CD4-positive, alpha-beta memory T cell (primary cell): ENCODE results near the gene BCDIN3D. TPM values are rescaled to one million over a fixed set of nuclear protein-coding genes. Genes with fewer than 3 reads are reported as not detected.

Source experiments
- CTCF ChIA-PET: fragments of 350-600 bp; sonication (Branson Sonifier 250); formaldehyde crosslinking; loops from one replicate; lab custom pipeline; 2021; ENCODE audit warnings: inconsistent platforms; ENCODE audit not compliant: partially characterized antibody; lab: Charles Lee
- POLR2A ChIA-PET: fragments of 350-600 bp; sonication (Branson Sonifier 250); formaldehyde crosslinking; loops from one replicate; lab custom pipeline; 2021; ENCODE audit not compliant: partially characterized antibody; lab: Charles Lee
- DNase-seq, 5 donors: peaks; one replicate each; pipeline versions ENCODE4 v3.0.0 to v3.0.0-alpha.2; 2020 to 2022; ENCODE audit warnings: mixed read lengths in 1 of 5
- H3K27ac ChIP-seq: one replicate; pipeline ENCODE4 v1.7.0; 2013; ENCODE audit warnings: low read depth, low read length
- H3K27me3 ChIP-seq: 2 replicates; pipeline ENCODE4 v1.7.0; 2013; ENCODE audit warnings: mild to moderate bottlenecking, low read length, moderate library complexity; ENCODE audit not compliant: insufficient read depth
- H3K36me3 ChIP-seq: 2 replicates; pipeline ENCODE4 v1.7.0; 2013; ENCODE audit warnings: mild to moderate bottlenecking, low read length, moderate library complexity; ENCODE audit not compliant: insufficient read depth
- H3K4me1 ChIP-seq: 2 replicates; pipeline ENCODE4 v1.7.0; 2013; ENCODE audit warnings: mild to moderate bottlenecking, low read length, moderate library complexity; ENCODE audit not compliant: insufficient read depth
- H3K4me3 ChIP-seq, 2 donors: one replicate each; pipeline ENCODE4 v1.7.0; 2013; ENCODE audit warnings: low read length in 2 of 2, mild to moderate bottlenecking in 1 of 2
- H3K9me3 ChIP-seq, 2 donors: one replicate each; pipeline ENCODE4 v1.7.0; 2013; ENCODE audit warnings: low read length in 2 of 2, control low read depth in 1 of 2; ENCODE audit not compliant: control insufficient read depth in 1 of 2
- H3K27ac Mint-ChIP-seq, 7 donors: one replicate each; pipeline ENCODE4 v1.8.0; 2020 to 2021; ENCODE audit warnings: mixed read lengths in 7 of 7, mild to moderate bottlenecking in 6 of 7, inconsistent platforms in 3 of 7, moderate library complexity in 3 of 7
- H3K27me3 Mint-ChIP-seq, 2 donors: one replicate each; pipeline ENCODE4 v1.8.0; 2020 to 2021; ENCODE audit warnings: mixed read lengths in 2 of 2
- H3K36me3 Mint-ChIP-seq, 2 donors: one replicate each; pipeline ENCODE4 v1.8.0; 2020 to 2021; ENCODE audit warnings: mixed read lengths in 2 of 2, inconsistent platforms in 1 of 2, mild to moderate bottlenecking in 1 of 2
- H3K4me1 Mint-ChIP-seq, 4 donors: one replicate each; pipeline ENCODE4 v1.8.0; 2020 to 2021; ENCODE audit warnings: mixed read lengths in 4 of 4, mild to moderate bottlenecking in 1 of 4
- H3K4me3 Mint-ChIP-seq, 8 donors: one replicate each; pipeline ENCODE4 v1.8.0; 2020 to 2021; ENCODE audit warnings: mixed read lengths in 8 of 8, mild to moderate bottlenecking in 7 of 8, moderate library complexity in 6 of 8, inconsistent platforms in 3 of 8
- H3K9me3 Mint-ChIP-seq, 8 donors: one replicate each; pipeline ENCODE4 v1.8.0; 2020 to 2021; ENCODE audit warnings: mixed read lengths in 8 of 8, mild to moderate bottlenecking in 5 of 8, inconsistent platforms in 3 of 8, moderate library complexity in 1 of 8
- intact Hi-C: fragments of 100-400 bp; cut with micrococcal nuclease; formaldehyde crosslinking; loops from one replicate; pipeline ENCODE4 v1.15.1; 2023
- polyA plus RNA-seq, 2 donors: library from polyadenylated mRNA; unstranded; fragments of 300-500 nt; fragmentation: Illumina TruSeq; gene quantifications; one replicate each; pipeline ENCODE4 v1.2.3, GENCODE V29; 2021
- total RNA-seq, 2 experiments: library from RNA; stranded (reverse); gene quantifications; one replicate each; pipeline ENCODE4 v1.2.3, GENCODE V29; 2021

BCDIN3D gene
- total and polyA plus RNA-seq, 4 experiments from 2014 or later = 5.3 to 17.5 (median 11.9) TPM

DNA sequence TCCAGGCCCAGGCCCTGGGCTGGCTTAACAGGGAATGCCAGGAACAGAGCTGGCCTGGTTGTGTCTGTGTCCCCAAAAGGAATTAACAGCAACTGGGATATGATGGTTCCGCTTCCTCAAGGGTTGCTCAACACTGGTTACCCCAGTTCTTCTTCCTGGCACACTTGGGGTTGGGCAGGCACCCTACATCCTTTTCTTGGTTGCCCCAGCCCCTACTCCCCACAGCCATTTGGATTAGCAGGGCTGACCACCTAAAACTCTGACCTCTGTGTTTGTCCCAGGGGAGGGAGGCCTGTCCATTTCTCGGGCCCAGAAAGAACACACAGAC, 45.5 kb downstream of the BCDIN3D start:
- H3K27me3 ChIP-seq = no peaks in the 10 kb centered on the region
- no peak overlapping the region for H3K27ac Mint-ChIP-seq
- no peak for DNase-seq
- H3K27ac ChIP-seq = no peak overlapping the region
- no peaks in the 10 kb centered on the region for H3K36me3 ChIP-seq
- H3K9me3 ChIP-seq = no peaks in the 10 kb centered on the region
- H3K4me1 ChIP-seq = no peaks in the 10 kb centered on the region
- no peak overlapping the region for H3K4me3 ChIP-seq
- intact Hi-C loops = no loop called here
- H3K4me3 Mint-ChIP-seq = no peak overlapping the region
- H3K9me3 Mint-ChIP-seq = peaks cover 0 to 5% (median 0%) of the 10 kb centered on the region in 8 donors
- H3K4me1 Mint-ChIP-seq = no peaks in the 10 kb centered on the region
- POLR2A ChIA-PET = no interaction called here
- no peaks in the 10 kb centered on the region for H3K27me3 Mint-ChIP-seq
- CTCF ChIA-PET = no interaction called here
- H3K36me3 Mint-ChIP-seq = peaks cover 12 to 13% of the 10 kb centered on the region in 2 donors

DNA sequence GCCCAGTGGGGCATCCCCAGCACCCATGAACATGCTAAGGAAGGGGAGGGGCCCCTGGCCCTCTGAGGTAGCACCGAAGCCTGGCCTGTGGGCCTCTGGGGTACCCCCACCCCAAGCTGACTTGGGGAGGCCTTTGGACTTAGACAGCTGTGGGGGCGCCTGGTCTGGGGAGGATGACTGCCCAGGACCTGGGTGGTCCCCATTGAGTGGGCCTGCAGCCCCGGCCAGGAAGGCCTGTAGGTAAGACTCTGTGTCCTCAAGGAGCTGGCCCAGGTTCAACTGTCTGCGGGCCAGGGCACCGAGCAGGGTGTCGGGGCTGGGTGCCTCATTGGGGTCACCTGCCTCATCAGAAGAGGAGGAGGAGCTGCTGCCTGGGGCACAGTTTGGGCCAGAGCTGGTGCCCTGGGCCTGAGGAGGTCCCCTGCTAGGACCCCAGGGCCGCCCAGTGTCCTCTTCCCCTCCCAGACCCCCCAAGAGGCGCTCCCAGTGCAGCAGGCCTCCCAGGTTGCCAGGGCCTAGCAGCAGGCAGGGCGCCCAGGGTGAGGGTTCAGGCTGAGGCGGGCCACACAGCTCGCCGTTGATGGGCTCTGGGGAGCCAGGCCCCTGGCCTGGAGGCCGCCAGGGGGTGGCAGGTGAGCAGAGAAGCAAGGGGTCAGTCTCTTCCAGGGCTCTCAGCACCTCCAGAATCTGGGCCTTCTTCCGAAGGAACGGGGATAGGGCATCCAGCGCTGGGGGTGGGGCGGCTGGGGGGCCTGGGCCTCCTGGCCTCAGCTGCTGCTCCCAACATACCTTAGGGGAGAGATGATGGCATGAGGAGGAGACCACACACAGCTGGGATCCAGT, 46.1 kb downstream of the BCDIN3D start:
- Histone ChIP-seq H3K4me3 (no peak overlapping the region), H3K36me3 (no peaks in the 10 kb centered on the region), H3K27ac (no peak overlapping the region), H3K27me3 (no peaks in the 10 kb centered on the region), H3K9me3 (no peaks in the 10 kb centered on the region), H3K4me1 (no peaks in the 10 kb centered on the region)
- peaks cover 12% of the 10 kb centered on the region in 2 donors for H3K36me3 Mint-ChIP-seq
- H3K9me3 Mint-ChIP-seq = peaks cover 0 to 5% (median 0%) of the 10 kb centered on the region in 8 donors
- no peaks in the 10 kb centered on the region for H3K4me1 Mint-ChIP-seq
- intact Hi-C loops = no loop called here
- CTCF ChIA-PET = no interaction called here
- DNase-seq = no peak
- POLR2A ChIA-PET = no interaction called here
- no peaks in the 10 kb centered on the region for H3K27me3 Mint-ChIP-seq
- H3K4me3 Mint-ChIP-seq = no peak overlapping the region
- H3K27ac Mint-ChIP-seq = no peak overlapping the region

DNA sequence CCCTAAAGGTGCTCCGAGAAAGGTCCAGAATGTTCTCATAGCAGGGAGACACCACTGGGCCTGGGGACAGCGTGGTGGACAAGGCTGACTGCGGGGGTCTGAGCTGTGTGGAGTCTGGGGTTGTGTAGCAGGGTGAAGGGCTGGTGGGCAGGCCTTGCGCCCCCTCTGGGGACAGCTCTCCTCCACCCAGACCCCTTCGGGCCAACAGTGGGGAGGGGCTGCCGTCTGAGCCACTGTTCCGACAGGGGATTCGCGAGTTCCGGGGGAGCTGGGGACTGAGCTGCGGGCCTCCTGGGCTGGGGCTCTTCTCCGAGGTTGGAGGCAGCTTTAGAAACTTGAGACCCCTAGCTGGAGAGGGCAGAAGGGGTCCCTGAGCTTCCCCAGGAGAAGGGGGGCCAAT, 46.8 kb downstream of the BCDIN3D start:
- ChIA-PET CTCF (no interaction called here), POLR2A (interaction anchor here (0.6 kb wide), 1 partner anchor 1199 kb away, joined by 5 read pairs; no protein-coding TSS in a partner anchor)
- DNase-seq = no peak
- Mint-ChIP-seq H3K36me3 (peaks cover 9 to 10% of the 10 kb centered on the region in 2 donors), H3K27me3 (no peaks in the 10 kb centered on the region), H3K4me3 (no peak overlapping the region), H3K9me3 (peaks cover 0 to 2% (median 0%) of the 10 kb centered on the region in 8 donors), H3K27ac (no peak overlapping the region), H3K4me1 (no peaks in the 10 kb centered on the region)
- intact Hi-C loops = no loop called here
- Histone ChIP-seq H3K4me3 (no peak overlapping the region), H3K27me3 (no peaks in the 10 kb centered on the region), H3K4me1 (no peaks in the 10 kb centered on the region), H3K9me3 (no peaks in the 10 kb centered on the region), H3K27ac (no peak overlapping the region), H3K36me3 (no peaks in the 10 kb centered on the region)

DNA sequence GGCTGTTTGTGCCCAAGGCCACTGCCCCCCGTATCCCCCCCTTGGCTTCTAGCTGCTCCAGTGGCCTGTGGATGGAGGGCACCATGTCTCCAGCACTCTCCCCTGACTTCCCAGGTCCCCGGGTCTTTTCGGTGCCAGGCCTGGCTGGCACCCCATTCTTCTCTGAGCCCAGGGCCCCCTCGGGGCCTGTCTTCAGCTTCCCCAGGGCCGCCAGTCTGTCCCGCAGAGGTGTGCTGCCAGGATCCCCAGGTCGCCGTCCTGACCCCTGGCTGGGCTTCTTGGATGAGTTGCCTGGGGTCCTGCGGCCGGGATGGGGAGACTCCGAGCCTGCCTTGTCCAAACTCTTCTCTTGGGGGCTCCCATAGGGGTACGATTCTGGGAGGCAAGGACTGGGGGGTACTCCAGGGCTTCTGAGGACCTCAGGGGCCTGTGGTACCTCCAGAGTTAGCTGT, 47.2 kb downstream of the BCDIN3D start:
- H3K4me1 ChIP-seq = no peaks in the 10 kb centered on the region
- Mint-ChIP-seq H3K36me3 (peaks cover 9 to 10% of the 10 kb centered on the region in 2 donors), H3K4me3 (no peak overlapping the region), H3K27ac (no peak overlapping the region), H3K27me3 (no peaks in the 10 kb centered on the region), H3K9me3 (peaks cover 0 to 2% (median 0%) of the 10 kb centered on the region in 8 donors), H3K4me1 (no peaks in the 10 kb centered on the region)
- H3K27ac ChIP-seq = no peak overlapping the region
- no peaks in the 10 kb centered on the region for H3K36me3 ChIP-seq
- H3K9me3 ChIP-seq = no peaks in the 10 kb centered on the region
- H3K4me3 ChIP-seq = no peak overlapping the region
- POLR2A ChIA-PET = interaction anchor here (0.6 kb wide), 1 partner anchor 1199 kb away, joined by 5 read pairs; no protein-coding TSS in a partner anchor
- H3K27me3 ChIP-seq = no peaks in the 10 kb centered on the region
- CTCF ChIA-PET = no interaction called here
- intact Hi-C loops = no loop called here
- no peak for DNase-seq

DNA sequence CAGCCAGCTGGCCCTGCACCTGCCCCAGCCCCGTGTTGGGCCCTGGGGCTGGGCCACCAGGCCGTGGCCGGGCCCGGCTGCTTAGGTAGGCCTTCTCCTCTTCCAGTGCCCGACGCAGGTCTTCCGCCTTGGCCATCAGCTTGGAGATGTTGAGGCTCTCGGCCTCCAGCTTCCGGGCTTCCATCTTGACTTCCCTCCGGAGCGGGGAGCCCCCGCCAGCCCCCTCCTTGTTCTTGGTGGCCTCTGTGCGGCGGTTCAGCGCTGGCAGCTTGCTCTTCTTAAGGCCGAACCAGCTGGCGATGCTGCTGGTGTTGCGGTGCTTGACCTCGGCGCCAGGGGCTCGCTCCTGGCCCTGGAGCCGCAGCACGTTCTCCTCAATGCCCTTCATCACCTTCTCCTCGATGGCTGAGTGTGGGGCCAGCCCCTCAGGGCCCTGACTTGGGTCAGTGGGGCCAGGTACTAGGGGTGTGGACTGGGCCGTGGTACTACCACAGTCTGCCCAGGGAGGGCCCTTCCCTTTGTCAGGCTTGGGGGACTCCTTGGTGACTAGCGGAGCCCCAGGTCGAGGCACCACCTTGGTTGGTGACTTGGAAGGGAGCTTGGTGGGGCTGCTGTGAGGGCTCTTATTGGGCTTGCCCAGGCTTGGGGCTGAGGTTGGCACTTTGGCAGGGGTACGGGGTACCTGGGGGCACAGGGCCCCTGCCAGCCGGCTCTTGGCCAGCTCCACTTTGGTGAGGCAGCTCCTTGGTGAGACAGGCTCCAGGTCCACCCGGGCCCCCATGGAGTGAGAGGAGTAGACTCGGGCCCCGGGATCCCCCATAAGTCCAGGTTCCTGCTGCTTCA, 47.9 kb downstream of the BCDIN3D start:
- no peaks in the 10 kb centered on the region for H3K4me1 ChIP-seq
- H3K36me3 ChIP-seq = no peaks in the 10 kb centered on the region
- peaks cover 4 to 10% of the 10 kb centered on the region in 2 donors for H3K36me3 Mint-ChIP-seq
- H3K27me3 ChIP-seq = no peaks in the 10 kb centered on the region
- ChIA-PET CTCF (no interaction called here), POLR2A (interaction anchor here (0.6 kb wide), 1 partner anchor 1200 kb away, joined by 5 read pairs; no protein-coding TSS in a partner anchor)
- H3K27me3 Mint-ChIP-seq = no peaks in the 10 kb centered on the region
- no peak overlapping the region for H3K4me3 Mint-ChIP-seq
- peaks cover 0 to 2% (median 0%) of the 10 kb centered on the region in 8 donors for H3K9me3 Mint-ChIP-seq
- H3K9me3 ChIP-seq = no peaks in the 10 kb centered on the region
- no peak overlapping the region for H3K27ac Mint-ChIP-seq
- intact Hi-C loops = no loop called here
- no peak overlapping the region for H3K27ac ChIP-seq
- no peak for DNase-seq
- H3K4me3 ChIP-seq = no peak overlapping the region
- H3K4me1 Mint-ChIP-seq = no peaks in the 10 kb centered on the region

DNA sequence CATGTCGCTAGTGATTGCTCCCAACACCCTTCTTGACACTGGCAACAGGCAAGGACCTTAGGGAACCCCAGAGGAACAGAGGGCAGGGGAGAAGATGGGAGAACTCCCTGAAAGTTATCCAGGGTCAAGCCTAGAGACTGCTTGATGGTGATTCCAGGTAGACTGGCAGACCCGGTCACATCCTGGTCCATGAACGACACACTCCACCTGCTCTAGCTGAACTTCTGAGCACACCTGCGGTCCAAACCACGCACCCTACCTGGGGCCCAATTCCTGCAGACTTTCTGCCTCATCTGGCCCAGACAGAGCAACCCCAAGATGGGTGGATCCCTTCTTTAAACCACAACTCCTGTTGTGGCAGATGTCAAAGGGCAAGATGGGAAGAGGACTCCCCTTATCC, 48.9 kb downstream of the BCDIN3D start:
- ChIA-PET POLR2A (no interaction called here), CTCF (no interaction called here)
- H3K9me3 Mint-ChIP-seq = no peaks in the 10 kb centered on the region
- Histone ChIP-seq H3K27me3 (no peaks in the 10 kb centered on the region), H3K36me3 (no peaks in the 10 kb centered on the region), H3K4me3 (no peak overlapping the region), H3K4me1 (no peaks in the 10 kb centered on the region), H3K9me3 (no peaks in the 10 kb centered on the region), H3K27ac (no peak overlapping the region)
- no peak overlapping the region for H3K4me3 Mint-ChIP-seq
- DNase-seq = no peak
- peak overlapping the region in 3 of 7 donors; percentile 3 to 35 (median 24) for H3K27ac Mint-ChIP-seq
- no peaks in the 10 kb centered on the region for H3K4me1 Mint-ChIP-seq
- H3K27me3 Mint-ChIP-seq = no peaks in the 10 kb centered on the region
- H3K36me3 Mint-ChIP-seq = peaks cover 4 to 10% of the 10 kb centered on the region in 2 donors
- intact Hi-C loops = no loop called here

DNA sequence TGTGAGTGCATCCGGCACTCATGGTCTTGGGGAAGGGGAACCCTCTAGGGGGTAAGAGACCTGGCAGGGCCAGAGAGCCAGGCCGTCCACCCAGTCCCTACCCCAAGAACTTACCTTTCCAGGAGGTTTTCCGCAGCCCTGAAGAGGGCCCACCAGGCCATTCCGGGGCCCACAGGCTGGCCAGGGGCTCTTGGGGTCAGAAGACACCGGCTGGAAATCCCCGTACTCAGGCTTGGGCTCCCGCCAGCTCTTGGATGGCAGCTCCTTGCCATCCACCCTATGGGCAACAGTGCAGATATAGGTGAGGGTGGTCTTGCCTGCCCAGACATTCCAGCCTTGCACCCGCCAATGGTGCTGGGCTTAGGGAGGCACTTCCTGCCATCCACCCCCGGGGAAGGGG, 49.3 kb downstream of the BCDIN3D start:
- ChIA-PET POLR2A (no interaction called here), CTCF (no interaction called here)
- DNase-seq = no peak
- Mint-ChIP-seq H3K27ac (peak overlapping the region in 1 of 7 donors; percentile 35), H3K36me3 (peaks cover under 1 to 9% of the 10 kb centered on the region in 2 donors), H3K9me3 (no peaks in the 10 kb centered on the region), H3K4me3 (no peak overlapping the region), H3K27me3 (no peaks in the 10 kb centered on the region), H3K4me1 (no peaks in the 10 kb centered on the region)
- Histone ChIP-seq H3K4me3 (no peak overlapping the region), H3K9me3 (no peaks in the 10 kb centered on the region), H3K27ac (no peak overlapping the region), H3K4me1 (no peaks in the 10 kb centered on the region), H3K27me3 (no peaks in the 10 kb centered on the region), H3K36me3 (no peaks in the 10 kb centered on the region)
- intact Hi-C loops = no loop called here
